Body of pancreas (tissue), 4 donors: Measurements from ENCODE around the gene CFAP46. TPM values are rescaled to one million over a fixed set of nuclear protein-coding genes. Genes with fewer than 3 reads are reported as not detected.

Experiments used
- ATAC-seq: fragments of 150-250 bp; one replicate; pipeline ENCODE4 v1.9.1; 2016
- DNase-seq, 4 donors: peaks; one replicate each; pipeline ENCODE4 v3.0.0-alpha.2; 2019
- H3K27ac ChIP-seq, 4 donors: fragments of 200-600 bp; sonication (generic); 1 replicate in 3 of 4; 2 replicates in 1 of 4; pipeline versions ENCODE4 v1.5.1 to v1.6.1; 2016 to 2019; ENCODE audit warnings: mild to moderate bottlenecking in 1 of 4, mixed read lengths in 1 of 4, moderate library complexity in 1 of 4
- H3K27me3 ChIP-seq, 2 donors: fragments of 200-600 bp; sonication (generic); one replicate each; pipeline ENCODE4 v1.6.0; 2016; ENCODE audit warnings: mild to moderate bottlenecking in 1 of 2
- H3K36me3 ChIP-seq, 2 donors: fragments of 200-600 bp; sonication (generic); replicated peaks in 1 of 2; 2 replicates each; pipeline ENCODE4 v1.5.1; 2016; ENCODE audit warnings: low read depth in 2 of 2; ENCODE audit not compliant: insufficient read depth in 1 of 2
- H3K4me1 ChIP-seq: fragments of 200-600 bp; sonication (generic); one replicate; pipeline ENCODE4 v1.6.0; 2016
- H3K4me3 ChIP-seq, 2 donors: fragments of 200-600 bp; sonication (generic); 1 replicate in 1 of 2; 2 replicates in 1 of 2; pipeline ENCODE4 v1.5.1; 2016 to 2019
- H3K9me3 ChIP-seq, 3 donors: fragments of 200-600 bp; sonication (generic); 1 replicate in 2 of 3; 2 replicates in 1 of 3; pipeline ENCODE4 v1.5.1; 2016
- CTCF ChIP-seq, 7 experiments: fragments of 450-650 bp in 4 of 7; fragments of 200-600 bp in 3 of 7; sonication (generic) in 3 of 7; IDR thresholded peaks; one replicate each; pipeline ENCODE4 v1.5.1; 2016 to 2019; ENCODE audit warnings: antibody characterized with exemption in 7 of 7
- POLR2A ChIP-seq, 3 donors: fragments of 450-650 bp; IDR thresholded peaks; one replicate each; pipeline ENCODE4 v1.6.1; 2016; ENCODE audit warnings: antibody characterized with exemption in 3 of 3, mild to moderate bottlenecking in 2 of 3
- WGBS, 2 donors: methylation state at CpG; one replicate each; pipeline ENCODE4 v1.1.5; 2017; 5-methylcytosine and 5-hydroxymethylcytosine counted together
- intact Hi-C: fragments of 100-400 bp; cut with DNase I; formaldehyde crosslinking; loops from one replicate; pipeline ENCODE4 v1.15.1; 2023
- total RNA-seq, 2 donors: library from RNA; depleted of rRNA; stranded (reverse); fragments of >200 nt; gene quantifications; one replicate each; pipeline ENCODE4 v1.1.0, GENCODE V29; 2016

Gene CFAP46
- total RNA-seq, 2 donors from 2014 or later = 0.33 to 0.52 TPM

DNA sequence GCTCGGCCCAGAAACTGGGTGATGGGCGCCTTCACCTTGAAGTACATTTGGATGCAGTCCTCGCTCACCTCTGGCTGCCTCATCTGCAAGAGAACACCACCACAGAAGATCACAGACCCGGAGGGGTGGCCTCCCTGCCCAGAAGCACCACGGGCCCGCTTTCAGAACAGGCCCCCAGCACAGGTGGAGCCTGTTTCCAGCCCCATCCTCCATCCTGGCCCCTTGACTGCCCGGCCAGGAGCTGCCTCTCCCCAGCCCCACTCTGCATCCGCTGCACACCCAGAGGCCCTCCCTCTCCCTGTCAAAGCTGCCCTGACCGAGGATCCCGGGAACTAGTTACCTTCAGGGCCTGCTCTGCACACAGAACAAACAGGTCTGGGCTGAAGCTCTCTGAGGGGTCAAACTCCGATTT, 724 bp downstream of the CFAP46 start:
- TF ChIP-seq POLR2A (IDR thresholded peaks at IDR 0.05) (no peak), CTCF (IDR thresholded peaks at IDR 0.05) (no peak)
- no peaks in the 10 kb centered on the region for H3K9me3 ChIP-seq
- peaks cover 0 to 11% of the 10 kb centered on the region in 2 donors for H3K27me3 ChIP-seq
- DNase-seq (no peak), ATAC-seq (no peak)
- H3K4me3 ChIP-seq = no peak overlapping the region
- intact Hi-C loops = no loop called here
- 56 to 75% methylated on average over 7 to 11 of the region's 11 CpGs for WGBS, 2 donors
- H3K27ac ChIP-seq = no peak overlapping the region
- peaks cover 19% of the 10 kb centered on the region for H3K4me1 ChIP-seq
- H3K36me3 ChIP-seq = no peaks in the 10 kb centered on the region

DNA sequence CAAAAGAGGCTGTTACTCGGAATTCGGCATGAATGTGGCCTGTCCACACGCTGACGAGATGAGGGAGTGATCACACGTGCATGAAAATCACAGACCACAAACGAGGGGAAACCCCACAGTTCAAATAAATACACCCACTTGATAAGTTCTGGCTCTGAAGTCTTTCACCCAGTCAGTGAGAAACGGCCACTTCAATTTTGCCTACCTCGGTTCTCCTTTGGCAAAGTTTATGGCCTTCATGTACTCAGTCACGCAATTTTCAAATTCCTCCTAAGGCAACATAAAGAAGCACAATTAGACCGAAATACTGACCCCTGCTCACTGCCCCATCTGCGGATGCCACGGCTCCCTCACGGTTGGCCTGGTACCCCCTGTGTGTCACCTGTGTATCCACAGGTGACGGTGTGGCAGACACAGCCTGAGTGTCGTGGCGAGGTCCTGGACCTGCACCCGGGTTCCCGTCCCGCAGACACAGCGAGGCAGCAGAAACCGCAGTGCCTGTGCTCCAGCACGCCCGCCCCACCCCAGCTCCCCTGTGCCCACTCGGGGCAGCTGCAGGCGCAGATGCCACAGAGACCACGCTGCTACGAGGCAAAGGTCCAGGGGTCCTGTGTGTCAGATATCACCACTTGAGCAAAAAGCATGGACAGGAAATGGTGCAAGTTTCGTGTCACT, 1.4 kb downstream of the CFAP46 start:
- ATAC-seq (no peak), DNase-seq (no peak)
- no peaks in the 10 kb centered on the region for H3K36me3 ChIP-seq
- TF ChIP-seq POLR2A (IDR thresholded peaks at IDR 0.05) (no peak), CTCF (IDR thresholded peaks at IDR 0.05) (no peak)
- H3K4me1 ChIP-seq = peaks cover 19% of the 10 kb centered on the region
- WGBS, 2 donors = 77 to 78% methylated on average over 25 to 28 of the region's 28 CpGs
- no peaks in the 10 kb centered on the region for H3K9me3 ChIP-seq
- H3K27me3 ChIP-seq = peaks cover 0 to 11% of the 10 kb centered on the region in 2 donors
- no peak overlapping the region for H3K27ac ChIP-seq
- intact Hi-C loops = no loop called here
- no peak overlapping the region for H3K4me3 ChIP-seq

DNA sequence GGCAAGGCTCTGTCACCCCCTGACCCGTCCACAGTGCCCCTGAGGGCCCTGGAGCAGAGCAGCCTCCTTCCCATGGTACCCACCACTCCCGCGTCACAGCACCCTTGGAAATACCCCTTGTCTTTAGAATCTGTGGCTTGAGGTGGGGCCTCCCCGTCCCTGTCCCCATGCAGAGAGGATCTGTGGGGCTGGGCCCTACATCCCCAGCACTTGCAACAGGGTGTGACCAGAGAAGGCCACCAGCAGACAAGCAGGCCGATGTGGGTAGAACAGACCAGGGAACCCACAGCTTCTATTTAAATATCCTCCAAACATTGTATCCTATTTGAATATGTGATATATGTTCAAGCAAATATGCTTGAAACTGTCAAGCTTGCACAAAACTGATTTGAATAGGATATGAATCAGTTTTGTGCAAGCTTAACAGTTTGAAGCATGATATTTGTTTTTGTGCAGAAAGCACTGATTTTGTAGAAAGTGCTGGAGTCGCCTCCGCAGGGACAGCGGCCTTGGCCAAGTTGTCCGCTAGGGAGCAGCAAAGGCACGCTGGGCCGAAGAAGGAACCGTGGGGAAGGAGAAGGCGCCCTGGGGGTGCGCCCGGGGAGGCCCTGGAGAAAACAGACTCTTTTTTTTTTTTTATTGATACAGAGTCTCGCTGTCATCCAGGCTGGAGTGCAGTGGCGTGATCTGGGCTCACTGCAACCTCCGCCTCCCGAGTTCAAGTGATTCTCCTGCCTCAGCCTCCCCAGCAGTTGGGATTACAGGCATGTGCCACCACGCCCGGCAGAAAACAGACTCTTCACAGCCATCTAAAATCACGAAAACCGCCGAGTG, 2.2 kb downstream of the CFAP46 start:
- intact Hi-C loops = loop anchor here (5.0 kb wide), 1 partner anchor 187 kb away; no protein-coding TSS in a partner anchor
- DNase-seq (peak in 3 of 4 donors; percentile 47 to 58 (median 47)), ATAC-seq (peak; percentile 46)
- Histone ChIP-seq H3K27me3 (peaks cover 0 to 11% of the 10 kb centered on the region in 2 donors), H3K9me3 (no peaks in the 10 kb centered on the region), H3K4me3 (no peak overlapping the region), H3K27ac (no peak overlapping the region), H3K36me3 (no peaks in the 10 kb centered on the region), H3K4me1 (peaks cover 19% of the 10 kb centered on the region)
- WGBS, 2 donors = 42 to 57% methylated on average over 24 of the region's 24 CpGs
- peak; percentile 33 to 80 (median 55) for TF ChIP-seq CTCF (IDR thresholded peaks at IDR 0.05)
- TF ChIP-seq POLR2A (IDR thresholded peaks at IDR 0.05) = no peak

DNA sequence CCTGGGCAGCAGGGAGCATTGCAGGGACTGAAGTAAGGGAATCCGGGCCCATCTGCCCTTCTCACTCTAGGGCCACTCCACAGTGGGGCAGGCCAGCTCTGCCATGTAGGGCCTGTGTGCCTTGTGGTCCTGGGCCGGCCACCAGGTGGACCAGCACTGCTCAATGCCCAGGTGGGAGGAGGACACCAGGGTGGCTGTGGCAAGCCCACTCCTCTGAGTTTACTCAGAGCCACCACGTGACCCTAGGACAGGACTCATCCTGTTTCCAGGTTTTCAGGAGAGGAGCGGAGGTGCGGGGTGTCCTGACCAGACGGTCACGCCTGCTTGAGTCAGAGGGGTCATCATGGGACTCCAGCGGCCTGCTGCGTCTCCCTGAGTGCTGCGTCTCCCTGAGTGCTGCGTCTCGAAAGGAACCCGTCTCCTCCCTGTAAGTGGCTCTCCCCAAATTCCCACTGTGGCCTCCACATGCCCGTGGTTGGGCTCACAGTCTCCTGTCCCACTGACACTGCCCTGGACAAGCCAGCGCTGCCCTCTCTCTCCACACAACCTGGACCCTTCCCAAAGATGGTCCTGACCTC, 2.9 kb downstream of the CFAP46 start:
- intact Hi-C loops = loop anchor here (5.0 kb wide), 1 partner anchor 188 kb away; no protein-coding TSS in a partner anchor
- Histone ChIP-seq H3K36me3 (no peaks in the 10 kb centered on the region), H3K4me1 (peaks cover 19% of the 10 kb centered on the region), H3K27ac (no peak overlapping the region), H3K27me3 (peaks cover 0 to 11% of the 10 kb centered on the region in 2 donors), H3K4me3 (no peak overlapping the region), H3K9me3 (no peaks in the 10 kb centered on the region)
- no peak for DNase-seq
- WGBS, 2 donors = 79 to 86% methylated on average over 11 to 15 of the region's 15 CpGs
- TF ChIP-seq POLR2A (IDR thresholded peaks at IDR 0.05) (no peak), CTCF (IDR thresholded peaks at IDR 0.05) (no peak)
- no peak for ATAC-seq
